Tibial artery (tissue), 4 donors: ENCODE results near the gene SPSB4.

Source experiments
- DNase-seq, 2 donors: peaks; one replicate each; pipeline ENCODE4 v3.0.0-alpha.2; 2019
- H3K27ac ChIP-seq, 2 donors: fragments of 200-600 bp; sonication (generic) in 1 of 2; 1 replicate in 1 of 2; 2 replicates in 1 of 2; pipeline ENCODE4 v1.5.1; 2018 to 2019; ENCODE audit warnings: mild to moderate bottlenecking in 1 of 2
- H3K27me3 ChIP-seq, 2 donors: fragments of 200-600 bp; sonication (generic) in 1 of 2; one replicate each; pipeline versions ENCODE4 v1.5.1 to v1.6.0; 2016 to 2019
- H3K36me3 ChIP-seq, 3 donors: fragments of 200-600 bp; sonication (generic) in 2 of 3; one replicate each; pipeline ENCODE4 v1.5.1; 2016 to 2019; ENCODE audit warnings: mild to moderate bottlenecking in 2 of 3
- H3K4me1 ChIP-seq, 4 donors: fragments of 200-600 bp; sonication (generic) in 2 of 4; 1 replicate in 3 of 4; 2 replicates in 1 of 4; pipeline ENCODE4 v1.5.1; 2016 to 2019
- H3K4me3 ChIP-seq, 2 donors: fragments of 200-600 bp; sonication (generic) in 1 of 2; 1 replicate in 1 of 2; 2 replicates in 1 of 2; pipeline ENCODE4 v1.5.1; 2018 to 2019; ENCODE audit warnings: mild to moderate bottlenecking in 2 of 2
- H3K9me3 ChIP-seq, 3 donors: fragments of 200-600 bp; sonication (generic) in 1 of 3; one replicate each; pipeline ENCODE4 v1.5.1; 2016 to 2019
- CTCF ChIP-seq, 2 experiments: fragments of 200-600 bp in 1 of 2; fragments of 450-650 bp in 1 of 2; IDR thresholded peaks; one replicate each; pipeline ENCODE4 v1.5.1; 2017 to 2019; ENCODE audit warnings: antibody characterized with exemption in 2 of 2, mild to moderate bottlenecking in 1 of 2, moderate library complexity in 1 of 2
- intact Hi-C: fragments of 100-400 bp; cut with DNase I; formaldehyde crosslinking; loops from one replicate; pipeline ENCODE4 v1.15.0; 2023; ENCODE audit warnings: low total_unique reads

Gene SPSB4

GRCh38 chr3:141030296-141030695 lies 20.9 kb upstream of the SPSB4 start:
- no peak for DNase-seq
- intact Hi-C loops: no loop called here
- no peak overlapping the region for H3K4me3 ChIP-seq

GRCh38 chr3:141039589-141039988 lies 11.6 kb upstream of the SPSB4 start:
- peaks cover 0 to 9% of the 10 kb centered on the region in 2 donors for H3K27me3 ChIP-seq
- DNase-seq: no peak
- intact Hi-C loops: no loop called here
- H3K9me3 ChIP-seq: no peaks in the 10 kb centered on the region
- H3K4me1 ChIP-seq: no peaks in the 10 kb centered on the region
- H3K4me3 ChIP-seq: no peak overlapping the region
- no peaks in the 10 kb centered on the region for H3K36me3 ChIP-seq
- H3K27ac ChIP-seq: no peak overlapping the region
- TF ChIP-seq CTCF (IDR thresholded peaks at IDR 0.05): no peak

More at GRCh38 chr3:141030296-141030695, 20.9 kb upstream of the SPSB4 start:
- Histone ChIP-seq H3K9me3 (no peaks in the 10 kb centered on the region), H3K27me3 (no peaks in the 10 kb centered on the region), H3K36me3 (no peaks in the 10 kb centered on the region), H3K27ac (no peak overlapping the region), H3K4me1 (no peaks in the 10 kb centered on the region)
- no peak for TF ChIP-seq CTCF (IDR thresholded peaks at IDR 0.05)

GRCh38 chr3:141044695-141045641 lies 6.2 kb upstream of the SPSB4 start:
- Histone ChIP-seq H3K36me3 (no peaks in the 10 kb centered on the region), H3K4me3 (no peak overlapping the region), H3K4me1 (no peaks in the 10 kb centered on the region), H3K27ac (no peak overlapping the region), H3K9me3 (no peaks in the 10 kb centered on the region), H3K27me3 (peaks cover 0 to 3% of the 10 kb centered on the region in 2 donors)
- no peak for TF ChIP-seq CTCF (IDR thresholded peaks at IDR 0.05)
- no peak for DNase-seq
- intact Hi-C loops: no loop called here

GRCh38 chr3:141045849-141046248 lies 5.3 kb upstream of the SPSB4 start:
- TF ChIP-seq CTCF (IDR thresholded peaks at IDR 0.05): no peak
- Histone ChIP-seq H3K27me3 (peaks cover 0 to 3% of the 10 kb centered on the region in 2 donors), H3K4me1 (peaks cover 0 to 5% (median 4%) of the 10 kb centered on the region in 4 donors), H3K4me3 (no peak overlapping the region), H3K9me3 (no peaks in the 10 kb centered on the region), H3K27ac (no peak overlapping the region), H3K36me3 (no peaks in the 10 kb centered on the region)
- intact Hi-C loops: no loop called here
- no peak for DNase-seq

GRCh38 chr3:141047168-141047567 lies 4.0 kb upstream of the SPSB4 start:
- H3K36me3 ChIP-seq: no peaks in the 10 kb centered on the region
- no peaks in the 10 kb centered on the region for H3K9me3 ChIP-seq
- TF ChIP-seq CTCF (IDR thresholded peaks at IDR 0.05): no peak
- no peak for DNase-seq
- H3K4me3 ChIP-seq: no peak overlapping the region
- intact Hi-C loops: no loop called here
- no peak overlapping the region for H3K27ac ChIP-seq
- peaks cover 0 to 3% of the 10 kb centered on the region in 2 donors for H3K27me3 ChIP-seq
- H3K4me1 ChIP-seq: peaks cover 0 to 18% (median 12%) of the 10 kb centered on the region in 4 donors
